GM12878 (cell line): Measurements from ENCODE around the gene PHOSPHO1. TPM values are rescaled to one million over a fixed set of nuclear protein-coding genes. Genes with fewer than 3 reads are reported as not detected.
"Not testable (repeated sequence)": the region's sequence is repeated elsewhere in the genome, so short reads cannot be mapped to it uniquely, and the experiment has no call there.

ENCODE experiments used
- ATAC-seq: fragments of 200-7000 bp; cut with Tn5 transposase; 3 replicates; pipeline ENCODE4 v1.9.1; 2020; ENCODE audit warnings: mild to moderate bottlenecking, moderate library complexity
- BruUV-seq: library from RNA; stranded (reverse); fragments of 400-500 nt; replicated peaks from 2 replicates; lab custom pipeline; 2021; lab: Mats Ljungman, UMichigan
- CTCF ChIA-PET: fragments of 300-600 bp; sonication (Branson Sonifier 250); formaldehyde crosslinking; extraction: SDS; loops from one replicate; lab custom pipeline; 2021; ENCODE audit warnings: inconsistent platforms; lab: Yijun Ruan, JAX
- POLR2A ChIA-PET: fragments of 350-600 bp; formaldehyde crosslinking; extraction: SDS; loops from one replicate; lab custom pipeline; 2021; ENCODE audit warnings: inconsistent platforms; lab: Charles Lee
- RAD21 ChIA-PET: fragments of 300-600 bp; sonication (Branson Sonifier 250); formaldehyde crosslinking; loops from one replicate; lab custom pipeline; 2023; ENCODE audit warnings: antibody characterized with exemption; ENCODE audit not compliant: unreplicated experiment; lab: Charles Lee
- SMC1A ChIA-PET: fragments of 300-600 bp; sonication (Branson Sonifier 250); formaldehyde crosslinking; loops from one replicate; lab custom pipeline; 2023; ENCODE audit not compliant: unreplicated experiment, uncharacterized antibody; lab: Charles Lee
- DNase-seq: peaks from one replicate; pipeline ENCODE4 v3.0.0-alpha.2; 2011; ENCODE audit warnings: low read depth, low spot score
- FAIRE-seq: peaks from 3 replicates; lab custom pipeline; 2011; peaks lifted over from hg19 to GRCh38; lab: Jason Lieb, UNC
- H2AFZ ChIP-seq: 2 replicates; pipeline ENCODE4 v1.6.0; 2011; ENCODE audit warnings: low read depth, low read length, control low read depth; ENCODE audit not compliant: control insufficient read depth
- H3K27ac ChIP-seq: 2 replicates; pipeline ENCODE4 v1.5.1; 2011; ENCODE audit warnings: control low read depth; ENCODE audit not compliant: control insufficient read depth, insufficient read depth
- H3K27me3 ChIP-seq, 2 experiments: replicated peaks in 1 of 2; 2 replicates each; pipeline versions ENCODE4 v1.6.0 to v1.6.1; 2011; ENCODE audit warnings: low read length in 1 of 2; ENCODE audit not compliant: control insufficient read depth in 2 of 2, insufficient read depth in 2 of 2
- H3K36me3 ChIP-seq, 2 experiments: 2 replicates each; pipeline ENCODE4 v1.5.1; 2011; ENCODE audit warnings: low read length in 1 of 2; ENCODE audit not compliant: control insufficient read depth in 2 of 2, insufficient read depth in 2 of 2
- H3K4me1 ChIP-seq: 2 replicates; pipeline ENCODE4 v1.6.1; 2011; ENCODE audit warnings: mild to moderate bottlenecking, low read length, moderate library complexity, mixed read lengths; ENCODE audit not compliant: control insufficient read depth, insufficient read depth
- H3K4me2 ChIP-seq: 2 replicates; pipeline ENCODE4 v1.6.0; 2011; ENCODE audit warnings: control low read depth; ENCODE audit not compliant: control insufficient read depth, insufficient read depth
- H3K4me3 ChIP-seq: fragments of 200-600 bp; sonication (generic); 2 replicates; pipeline ENCODE4 v1.5.1; 2016
- H3K79me2 ChIP-seq: 2 replicates; pipeline ENCODE4 v1.6.0; 2011; ENCODE audit warnings: low read length; ENCODE audit not compliant: control insufficient read depth, insufficient read depth
- H3K9ac ChIP-seq: 2 replicates; pipeline ENCODE4 v1.8.0; 2011; ENCODE audit warnings: low read length, control low read depth, mixed read lengths; ENCODE audit not compliant: control insufficient read depth, insufficient read depth
- H3K9me3 ChIP-seq: replicated peaks from 3 replicates; pipeline ENCODE4 v1.5.1; 2011; ENCODE audit warnings: mild to moderate bottlenecking, low read length; ENCODE audit not compliant: control insufficient read depth, insufficient read depth
- H4K20me1 ChIP-seq: 2 replicates; pipeline ENCODE4 v1.6.0; 2011; ENCODE audit not compliant: control insufficient read depth, insufficient read depth
- WGBS: methylation state at CpG from one replicate; pipeline ENCODE4 v1.1.6; 2016; ENCODE audit warnings: low lambda C conversion rate; ENCODE audit not compliant: insufficient replicate concordance, insufficient coverage; ENCODE audit errors: missing lambda C conversion rate; 5-methylcytosine and 5-hydroxymethylcytosine counted together
- in situ Hi-C: fragments of 300-500 bp; cut with MboI; formaldehyde crosslinking; loops from 9 replicates; pipeline ENCODE4 v1.14.3; 2018; ENCODE audit warnings: mixed read lengths
- intact Hi-C: fragments of 100-400 bp; cut with micrococcal nuclease; formaldehyde crosslinking; loops from one replicate; pipeline ENCODE4 v1.14.2; 2022; ENCODE audit not compliant: unreplicated experiment
- polyA plus RNA-seq, 11 experiments: library from polyadenylated mRNA; depleted of rRNA in 4 of 11; unstranded in 6 of 11; stranded (reverse) in 5 of 11; fragments of >200 nt; fragmentation: Nextera tagmentation in 4 of 11; fragmentation: Illumina TruSeq in 1 of 11; extraction: Ambion mirVana in 4 of 11; extraction: Trizol in 1 of 11; gene quantifications; 1 replicate in 1 of 11; 2 replicates in 10 of 11; pipeline versions ENCODE4 v1.2.1 to v1.2.3, GENCODE V29; 2011 to 2016; ENCODE audit warnings: inconsistent platforms in 2 of 11, missing spikeins in 2 of 11, low read depth in 1 of 11
- total RNA-seq, 4 experiments: library from RNA; depleted of rRNA in 3 of 4; stranded (reverse); fragments of >200 nt in 3 of 4; fragmentation: Illumina TruSeq in 1 of 4; extraction: Trizol in 1 of 4; gene quantifications; 2 replicates each; pipeline versions ENCODE4 v1.2.1 to v1.2.3, GENCODE V29; 2013 to 2021

The PHOSPHO1 gene
- total and polyA plus RNA-seq, 10 of the 15 experiments (the other 5 are each of a cell fraction or from before 2014, with no cell fraction given), result 0.03 to 1.5 (median 0.16) TPM; not detected in 2

- in situ Hi-C loops, result loop anchor here (10.0 kb wide), 1 partner anchor 49 kb away; no protein-coding TSS in a partner anchor
Observed at GRCh38 chr17:49175978-49176377, 54.6 kb downstream of the PHOSPHO1 start.

More at GRCh38 chr17:49175978-49176377, 54.6 kb downstream of the PHOSPHO1 start:
- H3K27me3 ChIP-seq, H3K4me2 ChIP-seq, POLR2A ChIA-PET, DNase-seq, H3K79me2 ChIP-seq, H2AFZ ChIP-seq, H3K4me3 ChIP-seq, H3K4me1 ChIP-seq, H3K27ac ChIP-seq, FAIRE-seq, H3K9ac ChIP-seq, RAD21 ChIA-PET, H4K20me1 ChIP-seq, BruUV-seq, H3K36me3 ChIP-seq, H3K9me3 ChIP-seq, ATAC-seq, intact Hi-C loops: not testable (repeated sequence)
- ChIA-PET CTCF (interaction anchor here (1.1 kb wide), 1 partner anchor 19 kb away, joined by 3 read pairs; no protein-coding TSS in a partner anchor), SMC1A (interaction anchor here (1.7 kb wide), 1 partner anchor 52 kb away, joined by 5 read pairs; no protein-coding TSS in a partner anchor)
- WGBS, result 37% methylated on average over 11 of the region's 11 CpGs

Other genes with a start within 250 kb of the PHOSPHO1 start
- 0.05 and 0.11 TPM in 2 replicates for gene IGF2BP1, start 233.4 kb downstream of the PHOSPHO1 start, total RNA-seq (2014; rRNA removed)
- 0.09 and 0.13 TPM in 2 replicates for gene IGF2BP1, start 233.4 kb downstream of the PHOSPHO1 start, total RNA-seq (2014; rRNA removed; fragmentation: Illumina TruSeq; extraction: Trizol)
- gene IGF2BP1, start 233.4 kb downstream of the PHOSPHO1 start, total RNA-seq (2021), result 1.2 and 2.4 TPM in 2 replicates
- gene IGF2BP1, start 233.4 kb downstream of the PHOSPHO1 start, polyA plus RNA-seq (2011; rRNA removed), result 0.07 and 0.08 TPM in 2 replicates
- 0.15 and 0.17 TPM in 2 replicates for gene IGF2BP1, start 233.4 kb downstream of the PHOSPHO1 start, polyA plus RNA-seq (2014; fragmentation: Illumina TruSeq; extraction: Trizol)
- under 1 TPM in 1 of 2 experiments, not detected in 1; 0.04 TPM for gene IGF2BP1, start 233.4 kb downstream of the PHOSPHO1 start, polyA plus RNA-seq (2014; fragmentation: Nextera tagmentation; extraction: Ambion mirVana)
- gene IGF2BP1, start 233.4 kb downstream of the PHOSPHO1 start, polyA plus RNA-seq (2014; rRNA removed), result 0.09 and 0.28 TPM in 2 replicates
- gene IGF2BP1, start 233.4 kb downstream of the PHOSPHO1 start, polyA plus RNA-seq (2016; fragmentation: Nextera tagmentation; extraction: Ambion mirVana), result under 1 TPM; 0.08 to 0.35 TPM
- gene B4GALNT2, start 98.0 kb downstream of the PHOSPHO1 start, total RNA-seq (2014; rRNA removed), result not detected in 2 replicates
- gene B4GALNT2, start 98.0 kb downstream of the PHOSPHO1 start, total RNA-seq (2014; rRNA removed; fragmentation: Illumina TruSeq; extraction: Trizol), result not detected in 2 replicates
- gene B4GALNT2, start 98.0 kb downstream of the PHOSPHO1 start, total RNA-seq (2021), result not detected in 2 replicates
- gene B4GALNT2, start 98.0 kb downstream of the PHOSPHO1 start, polyA plus RNA-seq (2011; rRNA removed), result not detected in 2 replicates
- not detected in 2 replicates for gene B4GALNT2, start 98.0 kb downstream of the PHOSPHO1 start, polyA plus RNA-seq (2014; fragmentation: Illumina TruSeq; extraction: Trizol)
- not detected for gene B4GALNT2, start 98.0 kb downstream of the PHOSPHO1 start, polyA plus RNA-seq (2014; fragmentation: Nextera tagmentation; extraction: Ambion mirVana)
- not detected in 2 replicates for gene B4GALNT2, start 98.0 kb downstream of the PHOSPHO1 start, polyA plus RNA-seq (2014; rRNA removed)
- not detected for gene B4GALNT2, start 98.0 kb downstream of the PHOSPHO1 start, polyA plus RNA-seq (2016; fragmentation: Nextera tagmentation; extraction: Ambion mirVana)
- gene GNGT2, start 20.2 kb downstream of the PHOSPHO1 start, total RNA-seq (2014; rRNA removed), result 21.4 and 23.5 TPM in 2 replicates
- 27.1 and 29.8 TPM in 2 replicates for gene GNGT2, start 20.2 kb downstream of the PHOSPHO1 start, total RNA-seq (2014; rRNA removed; fragmentation: Illumina TruSeq; extraction: Trizol)
- 27.5 and 27.9 TPM in 2 replicates for gene GNGT2, start 20.2 kb downstream of the PHOSPHO1 start, total RNA-seq (2021)
- 60.0 and 65.4 TPM in 2 replicates for gene GNGT2, start 20.2 kb downstream of the PHOSPHO1 start, polyA plus RNA-seq (2011; rRNA removed)
- gene GNGT2, start 20.2 kb downstream of the PHOSPHO1 start, polyA plus RNA-seq (2014; fragmentation: Illumina TruSeq; extraction: Trizol), result 53.3 and 60.4 TPM in 2 replicates
- gene GNGT2, start 20.2 kb downstream of the PHOSPHO1 start, polyA plus RNA-seq (2014; fragmentation: Nextera tagmentation; extraction: Ambion mirVana), result 10 to 100 TPM; 15.3 to 22.6 TPM
- 30.4 and 36.5 TPM in 2 replicates for gene GNGT2, start 20.2 kb downstream of the PHOSPHO1 start, polyA plus RNA-seq (2014; rRNA removed)
- gene GNGT2, start 20.2 kb downstream of the PHOSPHO1 start, polyA plus RNA-seq (2016; fragmentation: Nextera tagmentation; extraction: Ambion mirVana), result 10 to 100 TPM; 39.0 to 51.4 TPM
- 44.8 and 51.9 TPM in 2 replicates for gene ABI3, start 20.1 kb downstream of the PHOSPHO1 start, total RNA-seq (2014; rRNA removed)
- gene ABI3, start 20.1 kb downstream of the PHOSPHO1 start, total RNA-seq (2014; rRNA removed; fragmentation: Illumina TruSeq; extraction: Trizol), result 19.8 and 20.3 TPM in 2 replicates
- gene ABI3, start 20.1 kb downstream of the PHOSPHO1 start, total RNA-seq (2021), result 64.8 and 67.0 TPM in 2 replicates
- gene ABI3, start 20.1 kb downstream of the PHOSPHO1 start, polyA plus RNA-seq (2011; rRNA removed), result 25.8 and 70.6 TPM in 2 replicates
- 11.3 and 24.5 TPM in 2 replicates for gene ABI3, start 20.1 kb downstream of the PHOSPHO1 start, polyA plus RNA-seq (2014; fragmentation: Illumina TruSeq; extraction: Trizol)
- gene ABI3, start 20.1 kb downstream of the PHOSPHO1 start, polyA plus RNA-seq (2014; fragmentation: Nextera tagmentation; extraction: Ambion mirVana), result 10 to 100 TPM; 13.4 to 21.7 TPM
- 50.4 and 63.4 TPM in 2 replicates for gene ABI3, start 20.1 kb downstream of the PHOSPHO1 start, polyA plus RNA-seq (2014; rRNA removed)
- 100 to 1,000 TPM; 105 to 109 TPM for gene ABI3, start 20.1 kb downstream of the PHOSPHO1 start, polyA plus RNA-seq (2016; fragmentation: Nextera tagmentation; extraction: Ambion mirVana)
- 7.7 and 9.0 TPM in 2 replicates for gene ZNF652, start 131.5 kb upstream of the PHOSPHO1 start, total RNA-seq (2014; rRNA removed)
- 11.4 TPM in 2 replicates for gene ZNF652, start 131.5 kb upstream of the PHOSPHO1 start, total RNA-seq (2014; rRNA removed; fragmentation: Illumina TruSeq; extraction: Trizol)
- 10.1 and 10.9 TPM in 2 replicates for gene ZNF652, start 131.5 kb upstream of the PHOSPHO1 start, total RNA-seq (2021)
- gene ZNF652, start 131.5 kb upstream of the PHOSPHO1 start, polyA plus RNA-seq (2011; rRNA removed), result 13.1 and 15.3 TPM in 2 replicates
- gene ZNF652, start 131.5 kb upstream of the PHOSPHO1 start, polyA plus RNA-seq (2014; fragmentation: Illumina TruSeq; extraction: Trizol), result 4.3 and 5.5 TPM in 2 replicates
- 1 to 10 TPM; 3.5 to 5.4 TPM for gene ZNF652, start 131.5 kb upstream of the PHOSPHO1 start, polyA plus RNA-seq (2014; fragmentation: Nextera tagmentation; extraction: Ambion mirVana)
- gene ZNF652, start 131.5 kb upstream of the PHOSPHO1 start, polyA plus RNA-seq (2014; rRNA removed), result 3.4 and 4.5 TPM in 2 replicates
- gene ZNF652, start 131.5 kb upstream of the PHOSPHO1 start, polyA plus RNA-seq (2016; fragmentation: Nextera tagmentation; extraction: Ambion mirVana), result 10 to 100 TPM in 1 of 2 experiments, 1 to 10 TPM in 1; 9.6 to 10.2 TPM
- 185 and 191 TPM in 2 replicates for gene PHB1, start 184.1 kb upstream of the PHOSPHO1 start, total RNA-seq (2014; rRNA removed)
- 156 and 172 TPM in 2 replicates for gene PHB1, start 184.1 kb upstream of the PHOSPHO1 start, total RNA-seq (2014; rRNA removed; fragmentation: Illumina TruSeq; extraction: Trizol)
- gene PHB1, start 184.1 kb upstream of the PHOSPHO1 start, total RNA-seq (2021), result 281 and 286 TPM in 2 replicates
- gene PHB1, start 184.1 kb upstream of the PHOSPHO1 start, polyA plus RNA-seq (2011; rRNA removed), result 326 and 466 TPM in 2 replicates
- gene PHB1, start 184.1 kb upstream of the PHOSPHO1 start, polyA plus RNA-seq (2014; fragmentation: Illumina TruSeq; extraction: Trizol), result 259 and 350 TPM in 2 replicates
- 100 to 1,000 TPM; 117 to 154 TPM for gene PHB1, start 184.1 kb upstream of the PHOSPHO1 start, polyA plus RNA-seq (2014; fragmentation: Nextera tagmentation; extraction: Ambion mirVana)
- gene PHB1, start 184.1 kb upstream of the PHOSPHO1 start, polyA plus RNA-seq (2014; rRNA removed), result 209 and 221 TPM in 2 replicates
- gene PHB1, start 184.1 kb upstream of the PHOSPHO1 start, polyA plus RNA-seq (2016; fragmentation: Nextera tagmentation; extraction: Ambion mirVana), result 100 to 1,000 TPM; 397 to 430 TPM